GM12873 (cell line): ENCODE data around the gene PLAC9.

ENCODE experiments used
- TF ChIP-seq, protein P1 (sequence below): IDR thresholded peaks from 2 replicates; pipeline ENCODE4 v1.5.1; 2012; ENCODE audit warnings: low read depth, mild to moderate bottlenecking, moderate library complexity, low read length, control low read depth; ENCODE audit not compliant: insufficient read depth; ENCODE audit errors: missing control alignments

Gene PLAC9

GRCh38 chr10:80158598-80159127 lies 26.1 kb downstream of the PLAC9 start:
- TF ChIP-seq, protein P1, sequence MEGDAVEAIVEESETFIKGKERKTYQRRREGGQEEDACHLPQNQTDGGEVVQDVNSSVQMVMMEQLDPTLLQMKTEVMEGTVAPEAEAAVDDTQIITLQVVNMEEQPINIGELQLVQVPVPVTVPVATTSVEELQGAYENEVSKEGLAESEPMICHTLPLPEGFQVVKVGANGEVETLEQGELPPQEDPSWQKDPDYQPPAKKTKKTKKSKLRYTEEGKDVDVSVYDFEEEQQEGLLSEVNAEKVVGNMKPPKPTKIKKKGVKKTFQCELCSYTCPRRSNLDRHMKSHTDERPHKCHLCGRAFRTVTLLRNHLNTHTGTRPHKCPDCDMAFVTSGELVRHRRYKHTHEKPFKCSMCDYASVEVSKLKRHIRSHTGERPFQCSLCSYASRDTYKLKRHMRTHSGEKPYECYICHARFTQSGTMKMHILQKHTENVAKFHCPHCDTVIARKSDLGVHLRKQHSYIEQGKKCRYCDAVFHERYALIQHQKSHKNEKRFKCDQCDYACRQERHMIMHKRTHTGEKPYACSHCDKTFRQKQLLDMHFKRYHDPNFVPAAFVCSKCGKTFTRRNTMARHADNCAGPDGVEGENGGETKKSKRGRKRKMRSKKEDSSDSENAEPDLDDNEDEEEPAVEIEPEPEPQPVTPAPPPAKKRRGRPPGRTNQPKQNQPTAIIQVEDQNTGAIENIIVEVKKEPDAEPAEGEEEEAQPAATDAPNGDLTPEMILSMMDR: no peak

DNA sequence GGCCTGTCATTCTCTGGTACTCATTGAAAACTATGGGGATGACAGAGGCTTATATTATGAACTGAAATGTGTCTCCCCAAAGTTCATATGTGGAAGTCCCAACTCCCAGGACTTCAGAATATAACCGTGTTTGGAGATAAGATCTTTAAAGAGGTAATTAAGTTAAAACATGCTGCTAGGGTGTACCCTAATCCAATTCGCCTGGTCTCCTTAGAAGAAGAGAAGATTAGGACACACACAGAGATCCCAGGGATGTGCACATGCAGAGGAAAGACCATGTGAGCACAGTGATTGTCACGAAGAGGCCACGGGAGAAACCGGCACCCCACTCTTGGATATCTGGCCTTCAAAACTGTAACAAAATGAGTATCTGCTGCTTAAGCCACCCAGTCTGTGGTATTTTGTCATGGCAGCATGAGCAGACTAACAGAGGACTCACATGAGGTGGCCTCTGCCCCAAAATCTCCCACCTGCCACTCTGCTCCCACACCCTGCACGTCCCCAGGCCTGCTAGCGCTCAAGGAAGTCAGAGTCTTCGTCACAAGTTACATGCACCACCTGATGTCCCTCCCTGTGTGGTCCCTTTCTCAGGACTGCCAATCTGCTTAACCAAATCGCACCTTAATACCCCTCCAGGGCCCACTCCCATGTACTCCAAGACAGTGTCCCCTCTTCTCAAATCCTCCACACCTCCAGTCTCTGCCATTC lies 26.8 kb downstream of the PLAC9 start:
- TF ChIP-seq, protein P1: no peak

GRCh38 chr10:80160361-80161320 lies 28.1 kb downstream of the PLAC9 start:
- TF ChIP-seq, protein P1: no peak

GRCh38 chr10:80161321-80162083 lies 29.0 kb downstream of the PLAC9 start:
- TF ChIP-seq, protein P1: peak; percentile 17

GRCh38 chr10:80163741-80164341 lies 31.3 kb downstream of the PLAC9 start:
- TF ChIP-seq, protein P1: no peak

DNA sequence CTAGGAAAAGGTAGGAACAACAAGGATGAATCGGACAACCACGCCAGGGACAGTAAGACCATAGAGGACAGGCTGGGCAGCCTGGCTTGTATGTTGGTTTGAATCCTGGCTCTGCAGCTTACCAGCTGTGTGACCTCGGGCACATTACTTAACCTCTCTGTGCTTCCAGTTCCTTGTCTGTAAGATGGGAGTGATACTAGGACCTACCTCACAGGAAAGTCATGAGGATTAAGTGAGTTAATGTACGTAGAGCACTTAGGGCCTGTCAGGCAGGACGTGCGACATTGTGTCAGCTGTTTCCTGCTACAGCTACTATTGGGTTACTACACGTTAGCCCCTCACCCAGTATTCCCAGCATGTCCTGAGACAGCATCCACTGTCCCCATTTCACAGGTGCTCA lies 32.1 kb downstream of the PLAC9 start:
- TF ChIP-seq, protein P1: no peak

- TF ChIP-seq, protein P1: no peak
Measured at GRCh38 chr10:80165173-80165572, 32.6 kb downstream of the PLAC9 start.
